Jurkat, Clone E6-1 (cell line): ENCODE data around the gene RHOC.
A peak's percentile ranks its signal among the peaks of the same experiment; 100 is the strongest.

Experiments
- DNase-seq: peaks from one replicate; pipeline ENCODE4 v3.0.0-alpha.2; 2011; ENCODE audit warnings: low read depth, low spot score
- H3K4me3 ChIP-seq: 2 replicates; pipeline ENCODE4 v1.5.1; 2011; ENCODE audit warnings: mild to moderate bottlenecking, low read length, control low read depth, moderate library complexity

The RHOC gene

GRCh38 chr1:112689196-112689841 lies 17.6 kb downstream of the RHOC start:
- no peak overlapping the region for H3K4me3 ChIP-seq
- DNase-seq: no peak

GRCh38 chr1:112688781-112689193 lies 18.1 kb downstream of the RHOC start:
- no peak overlapping the region for H3K4me3 ChIP-seq
- DNase-seq: no peak

- DNase-seq: no peak
Observed at GRCh38 chr1:112687785-112688496, 19.0 kb downstream of the RHOC start.

GRCh38 chr1:112687361-112687760 lies 19.6 kb downstream of the RHOC start:
- DNase-seq: no peak
- H3K4me3 ChIP-seq: no peak overlapping the region

More at GRCh38 chr1:112687785-112688496, 19.0 kb downstream of the RHOC start:
- no peak overlapping the region for H3K4me3 ChIP-seq

- H3K4me3 ChIP-seq: no peak overlapping the region
- no peak for DNase-seq
Observed at GRCh38 chr1:112686835-112687234, 20.1 kb downstream of the RHOC start.

- DNase-seq: no peak
- H3K4me3 ChIP-seq: no peak overlapping the region
Observed at GRCh38 chr1:112686417-112686816, 20.5 kb downstream of the RHOC start.

GRCh38 chr1:112685913-112686312 lies 21.0 kb downstream of the RHOC start:
- DNase-seq: no peak
- H3K4me3 ChIP-seq: no peak overlapping the region

GRCh38 chr1:112678605-112679004 lies 28.3 kb downstream of the RHOC start:
- no peak for DNase-seq
- H3K4me3 ChIP-seq: no peak overlapping the region

GRCh38 chr1:112677501-112677900 lies 29.4 kb downstream of the RHOC start:
- H3K4me3 ChIP-seq: no peak overlapping the region
- no peak for DNase-seq

GRCh38 chr1:112676543-112676942 lies 30.4 kb downstream of the RHOC start:
- DNase-seq: no peak
- no peak overlapping the region for H3K4me3 ChIP-seq

- H3K4me3 ChIP-seq: peak overlapping the region; percentile 81
- DNase-seq: peak; percentile 41
Observed at GRCh38 chr1:112675728-112676381, 31.1 kb downstream of the RHOC start.

GRCh38 chr1:112674986-112675727 lies 31.8 kb downstream of the RHOC start:
- H3K4me3 ChIP-seq: peak overlapping the region; percentile 81
- peak; percentile 20 for DNase-seq

- DNase-seq: peak; percentile 72
- H3K4me3 ChIP-seq: peak within 1 kb of the TSS; percentile 81
Observed at GRCh38 chr1:112674440-112674985, 32.4 kb downstream of the RHOC start, which contains the start of gene MOV10. TSS of gene MOV10 (plus strand) at chr1:112674659. CDS start at chr1:112674913, 254 bp downstream.

- H3K4me3 ChIP-seq: peak overlapping the region; percentile 81
- DNase-seq: peak; percentile 19
Observed at GRCh38 chr1:112673592-112674439, 33.1 kb downstream of the RHOC start.

GRCh38 chr1:112672842-112673241 lies 34.1 kb downstream of the RHOC start:
- no peak for DNase-seq

GRCh38 chr1:112672009-112672408 lies 34.9 kb downstream of the RHOC start:
- H3K4me3 ChIP-seq: no peak overlapping the region
- DNase-seq: no peak

More at GRCh38 chr1:112672842-112673241, 34.1 kb downstream of the RHOC start:
- H3K4me3 ChIP-seq: no peak overlapping the region

GRCh38 chr1:112666946-112667345 lies 40.0 kb downstream of the RHOC start:
- H3K4me3 ChIP-seq: no peak overlapping the region
- no peak for DNase-seq

GRCh38 chr1:112665857-112666256 lies 41.1 kb downstream of the RHOC start:
- DNase-seq: no peak
- no peak overlapping the region for H3K4me3 ChIP-seq
